Measurements from ENCODE around the gene NEDD4L. TPM values are rescaled to one million over a fixed set of nuclear protein-coding genes. Genes with fewer than 3 reads are reported as not detected.
A peak's percentile ranks its signal among the peaks of the same experiment; 100 is the strongest.

NEDD4L gene
- total and polyA plus RNA-seq, 2 experiments from 2014 or later: 36.2 to 72.3 TPM

GRCh38 chr18:58135701-58136331, 91.8 kb downstream of the NEDD4L start:
- H3K9me3 Mint-ChIP-seq: no peaks in the 10 kb centered on the region; the same call in 2 of the 3 replicates
- no peaks in the 10 kb centered on the region for H3K9me2 ChIP-seq (ENCODE audit: insufficient read depth)
- DNase-seq (ENCODE audit: low spot score): peak; percentile 85
- no peak overlapping the region for H3K27ac ChIP-seq (ENCODE audit: low read depth)
- H3K27ac Mint-ChIP-seq: 0 out of 2 replicates have a peak overlapping the region, but pooled peaks have one; percentile 24
- TF ChIP-seq EZH2 (IDR thresholded peaks at IDR 0.05; ENCODE audit: low read depth, unreplicated experiment) (no peak), CTCF (conservative IDR thresholded peaks at IDR 0.05; ENCODE audit: low read depth in 2 of 2) (peak; percentile 94 to 98), ZNF114 (CRISPR knock-in tag; IDR thresholded peaks at IDR 0.05) (peak; percentile 30; the same call in 1 of the 2 replicates), JUNB (IDR thresholded peaks at IDR 0.05; ENCODE audit: unreplicated experiment) (no peak), ZNF331 (CRISPR knock-in tag; IDR thresholded peaks at IDR 0.05; ENCODE audit: low read depth) (no peak)
- TF ChIP-seq, protein P1, sequence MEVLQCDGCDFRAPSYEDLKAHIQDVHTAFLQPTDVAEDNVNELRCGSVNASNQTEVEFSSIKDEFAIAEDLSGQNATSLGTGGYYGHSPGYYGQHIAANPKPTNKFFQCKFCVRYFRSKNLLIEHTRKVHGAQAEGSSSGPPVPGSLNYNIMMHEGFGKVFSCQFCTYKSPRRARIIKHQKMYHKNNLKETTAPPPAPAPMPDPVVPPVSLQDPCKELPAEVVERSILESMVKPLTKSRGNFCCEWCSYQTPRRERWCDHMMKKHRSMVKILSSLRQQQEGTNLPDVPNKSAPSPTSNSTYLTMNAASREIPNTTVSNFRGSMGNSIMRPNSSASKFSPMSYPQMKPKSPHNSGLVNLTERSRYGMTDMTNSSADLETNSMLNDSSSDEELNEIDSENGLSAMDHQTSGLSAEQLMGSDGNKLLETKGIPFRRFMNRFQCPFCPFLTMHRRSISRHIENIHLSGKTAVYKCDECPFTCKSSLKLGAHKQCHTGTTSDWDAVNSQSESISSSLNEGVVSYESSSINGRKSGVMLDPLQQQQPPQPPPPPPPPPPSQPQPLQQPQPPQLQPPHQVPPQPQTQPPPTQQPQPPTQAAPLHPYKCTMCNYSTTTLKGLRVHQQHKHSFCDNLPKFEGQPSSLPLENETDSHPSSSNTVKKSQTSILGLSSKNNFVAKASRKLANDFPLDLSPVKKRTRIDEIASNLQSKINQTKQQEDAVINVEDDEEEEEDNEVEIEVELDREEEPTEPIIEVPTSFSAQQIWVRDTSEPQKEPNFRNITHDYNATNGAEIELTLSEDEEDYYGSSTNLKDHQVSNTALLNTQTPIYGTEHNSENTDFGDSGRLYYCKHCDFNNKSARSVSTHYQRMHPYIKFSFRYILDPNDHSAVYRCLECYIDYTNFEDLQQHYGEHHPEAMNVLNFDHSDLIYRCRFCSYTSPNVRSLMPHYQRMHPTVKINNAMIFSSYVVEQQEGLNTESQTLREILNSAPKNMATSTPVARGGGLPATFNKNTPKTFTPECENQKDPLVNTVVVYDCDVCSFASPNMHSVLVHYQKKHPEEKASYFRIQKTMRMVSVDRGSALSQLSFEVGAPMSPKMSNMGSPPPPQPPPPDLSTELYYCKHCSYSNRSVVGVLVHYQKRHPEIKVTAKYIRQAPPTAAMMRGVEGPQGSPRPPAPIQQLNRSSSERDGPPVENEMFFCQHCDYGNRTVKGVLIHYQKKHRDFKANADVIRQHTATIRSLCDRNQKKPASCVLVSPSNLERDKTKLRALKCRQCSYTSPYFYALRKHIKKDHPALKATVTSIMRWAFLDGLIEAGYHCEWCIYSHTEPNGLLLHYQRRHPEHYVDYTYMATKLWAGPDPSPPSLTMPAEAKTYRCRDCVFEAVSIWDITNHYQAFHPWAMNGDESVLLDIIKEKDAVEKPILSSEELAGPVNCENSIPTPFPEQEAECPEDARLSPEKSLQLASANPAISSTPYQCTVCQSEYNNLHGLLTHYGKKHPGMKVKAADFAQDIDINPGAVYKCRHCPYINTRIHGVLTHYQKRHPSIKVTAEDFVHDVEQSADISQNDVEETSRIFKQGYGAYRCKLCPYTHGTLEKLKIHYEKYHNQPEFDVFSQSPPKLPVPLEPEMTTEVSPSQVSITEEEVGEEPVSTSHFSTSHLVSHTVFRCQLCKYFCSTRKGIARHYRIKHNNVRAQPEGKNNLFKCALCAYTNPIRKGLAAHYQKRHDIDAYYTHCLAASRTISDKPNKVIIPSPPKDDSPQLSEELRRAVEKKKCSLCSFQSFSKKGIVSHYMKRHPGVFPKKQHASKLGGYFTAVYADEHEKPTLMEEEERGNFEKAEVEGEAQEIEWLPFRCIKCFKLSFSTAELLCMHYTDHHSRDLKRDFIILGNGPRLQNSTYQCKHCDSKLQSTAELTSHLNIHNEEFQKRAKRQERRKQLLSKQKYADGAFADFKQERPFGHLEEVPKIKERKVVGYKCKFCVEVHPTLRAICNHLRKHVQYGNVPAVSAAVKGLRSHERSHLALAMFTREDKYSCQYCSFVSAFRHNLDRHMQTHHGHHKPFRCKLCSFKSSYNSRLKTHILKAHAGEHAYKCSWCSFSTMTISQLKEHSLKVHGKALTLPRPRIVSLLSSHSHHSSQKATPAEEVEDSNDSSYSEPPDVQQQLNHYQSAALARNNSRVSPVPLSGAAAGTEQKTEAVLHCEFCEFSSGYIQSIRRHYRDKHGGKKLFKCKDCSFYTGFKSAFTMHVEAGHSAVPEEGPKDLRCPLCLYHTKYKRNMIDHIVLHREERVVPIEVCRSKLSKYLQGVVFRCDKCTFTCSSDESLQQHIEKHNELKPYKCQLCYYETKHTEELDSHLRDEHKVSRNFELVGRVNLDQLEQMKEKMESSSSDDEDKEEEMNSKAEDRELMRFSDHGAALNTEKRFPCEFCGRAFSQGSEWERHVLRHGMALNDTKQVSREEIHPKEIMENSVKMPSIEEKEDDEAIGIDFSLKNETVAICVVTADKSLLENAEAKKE (CRISPR knock-in tag; IDR thresholded peaks at IDR 0.05): peak; percentile 77
- TF ChIP-seq, protein P2, sequence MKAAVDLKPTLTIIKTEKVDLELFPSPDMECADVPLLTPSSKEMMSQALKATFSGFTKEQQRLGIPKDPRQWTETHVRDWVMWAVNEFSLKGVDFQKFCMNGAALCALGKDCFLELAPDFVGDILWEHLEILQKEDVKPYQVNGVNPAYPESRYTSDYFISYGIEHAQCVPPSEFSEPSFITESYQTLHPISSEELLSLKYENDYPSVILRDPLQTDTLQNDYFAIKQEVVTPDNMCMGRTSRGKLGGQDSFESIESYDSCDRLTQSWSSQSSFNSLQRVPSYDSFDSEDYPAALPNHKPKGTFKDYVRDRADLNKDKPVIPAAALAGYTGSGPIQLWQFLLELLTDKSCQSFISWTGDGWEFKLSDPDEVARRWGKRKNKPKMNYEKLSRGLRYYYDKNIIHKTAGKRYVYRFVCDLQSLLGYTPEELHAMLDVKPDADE (IDR thresholded peaks at IDR 0.05): no peak
- peaks cover 43% of the 10 kb centered on the region for H3K4me1 Mint-ChIP-seq
- H3K36me3 Mint-ChIP-seq (ENCODE audit: low read depth): no peaks in the 10 kb centered on the region
- H3K4me3 Mint-ChIP-seq: no peak overlapping the region
- H4K20me1 ChIP-seq (replicated peaks; ENCODE audit: insufficient read depth): peaks cover 4% of the 10 kb centered on the region
- H3K27me3 Mint-ChIP-seq (ENCODE audit: insufficient read depth, low read depth, poor library complexity): peaks cover 4% of the 10 kb centered on the region
- H3K27me3 ChIP-seq (ENCODE audit: insufficient read depth): no peaks in the 10 kb centered on the region
- no peak overlapping the region for H3K4me2 ChIP-seq
- ATAC-seq: peak; percentile 89
- no peaks in the 10 kb centered on the region for H3F3A ChIP-seq (replicated peaks; ENCODE audit: low read depth)
- peaks cover 20% of the 10 kb centered on the region; the same call in 1 of the 2 replicates for H3K4me1 ChIP-seq (ENCODE audit: insufficient read depth)
- no peak overlapping the region for H3K4me3 ChIP-seq
- H2AFZ ChIP-seq: no peak overlapping the region
- peaks cover 77% of the 10 kb centered on the region for H3K79me2 ChIP-seq (replicated peaks; ENCODE audit: insufficient read depth)
- no peaks in the 10 kb centered on the region for H3K36me3 ChIP-seq (ENCODE audit: insufficient read depth)
